Gastrocnemius medialis (tissue), 4 donors: ENCODE results near the gene BCL6B. TPM values are rescaled to one million over a fixed set of nuclear protein-coding genes. Genes with fewer than 3 reads are reported as not detected.

Source experiments
- microRNA counts, 2 donors: library from miRNA; unstranded; fragments of <30 nt; microRNA quantifications; one replicate each; lab custom pipeline; 2016
- total RNA-seq, 4 donors: library from RNA; depleted of rRNA; stranded (reverse); fragments of >200 nt; gene quantifications; one replicate each; pipeline versions ENCODE4 v1.1.0 to v1.2.3, GENCODE V29; 2016

The BCL6B gene
- total RNA-seq, 4 donors from 2014 or later, result 1.2 to 3.9 (median 2.1) TPM

MicroRNA genes within 50 kb of the gene (microRNA counts, 767-probe panel; counts per million panel counts)
- 5,583 to 6,684 counts per million in 2 donors for microRNA hsa-miR-195-5p (lab: Ali Mortazavi, UCI)
- microRNA hsa-miR-497-5p (lab: Ali Mortazavi, UCI), result 356 to 448 counts per million in 2 donors

Other genes with a start within 250 kb of the BCL6B start
- gene FBXO39, start 246.8 kb upstream of the BCL6B start, total RNA-seq, result not detected
- gene TEKT1, start 191.3 kb upstream of the BCL6B start, total RNA-seq, result not detected
- gene ALOX12, start 27.0 kb upstream of the BCL6B start, total RNA-seq, result not detected
- gene RNASEK, start 10.4 kb upstream of the BCL6B start, total RNA-seq, result 100 to 1,000 TPM; 181 to 201 (median 190) TPM
- under 1 TPM in 2 of 4 donors, not detected in 2; 0.36 to 0.49 TPM for gene SLC16A13, start 13.0 kb downstream of the BCL6B start, total RNA-seq
- gene SLC16A11, start 21.0 kb downstream of the BCL6B start, total RNA-seq, result under 1 TPM in 2 of 4 donors, not detected in 2; 0.31 to 0.78 TPM
- gene CLEC10A, start 57.2 kb downstream of the BCL6B start, total RNA-seq, result 1 to 10 TPM in 3 of 4 donors, not detected in 1; 1.3 to 2.8 (median 2.3) TPM
- 1 to 10 TPM in 2 of 4 donors, not detected in 2; 1.6 to 2.2 TPM for gene ASGR2, start 91.8 kb downstream of the BCL6B start, total RNA-seq
- gene ASGR1, start 156.3 kb downstream of the BCL6B start, total RNA-seq, result 1 to 10 TPM in 1 of 4 donors, under 1 TPM in 1, not detected in 2; 0.81 to 1.8 TPM
- gene DLG4, start 196.8 kb downstream of the BCL6B start, total RNA-seq, result 1 to 10 TPM; 3.5 to 6.7 (median 5.3) TPM
- gene ACADVL, start 196.9 kb downstream of the BCL6B start, total RNA-seq, result 1,000 to 10,000 TPM in 3 of 4 donors, 100 to 1,000 TPM in 1; 771 to 1,217 (median 1,086) TPM
- gene DVL2, start 211.5 kb downstream of the BCL6B start, total RNA-seq, result 10 to 100 TPM; 15.5 to 22.6 (median 20.5) TPM
- gene PHF23, start 216.4 kb downstream of the BCL6B start, total RNA-seq, result 10 to 100 TPM; 16.9 to 31.8 (median 24.1) TPM
- 100 to 1,000 TPM; 207 to 626 (median 258) TPM for gene GABARAP, start 219.4 kb downstream of the BCL6B start, total RNA-seq
- gene CTDNEP1, start 228.7 kb downstream of the BCL6B start, total RNA-seq, result 100 to 1,000 TPM in 3 of 4 donors, 10 to 100 TPM in 1; 71.5 to 150 (median 111) TPM
- gene ELP5, start 229.2 kb downstream of the BCL6B start, total RNA-seq, result 10 to 100 TPM; 13.3 to 52.7 (median 26.7) TPM
- 1 to 10 TPM in 1 of 4 donors, under 1 TPM in 1, not detected in 2; 0.46 to 5.1 TPM for gene CLDN7, start 239.4 kb downstream of the BCL6B start, total RNA-seq